Nephron (organoid): ENCODE results near the gene RHBDD2.
"Not testable (repeated sequence)": the region's sequence is repeated elsewhere in the genome, so short reads cannot be mapped to it uniquely, and the experiment has no call there.

Experiments used
- H3K27ac Mint-ChIP-seq, 3 experiments: 2 replicates each; pipeline ENCODE4 v1.8.0; 2020; ENCODE audit warnings: mixed read lengths in 3 of 3, mild to moderate bottlenecking in 2 of 3, moderate library complexity in 1 of 3
- H3K27me3 Mint-ChIP-seq: 2 replicates; pipeline ENCODE4 v1.8.0; 2021; ENCODE audit warnings: low read depth, mild to moderate bottlenecking, moderate library complexity, mixed read lengths
- H3K36me3 Mint-ChIP-seq: 2 replicates; pipeline ENCODE4 v1.8.0; 2020; ENCODE audit warnings: low read depth, mixed read lengths
- H3K4me1 Mint-ChIP-seq: 2 replicates; pipeline ENCODE4 v1.8.0; 2020; ENCODE audit warnings: mixed read lengths
- H3K4me3 Mint-ChIP-seq, 3 experiments: 2 replicates each; pipeline ENCODE4 v1.8.0; 2020; ENCODE audit warnings: mild to moderate bottlenecking in 3 of 3, mixed read lengths in 3 of 3, moderate library complexity in 2 of 3
- H3K9me3 Mint-ChIP-seq: 2 replicates; pipeline ENCODE4 v1.8.0; 2020; ENCODE audit warnings: mixed read lengths
- CTCF ChIP-seq, 3 experiments: fragments of 200-600 bp; sonication (generic); IDR thresholded peaks; one replicate each; pipeline ENCODE4 v1.5.0; 2021; ENCODE audit warnings: antibody characterized with exemption in 3 of 3; ENCODE audit not compliant: unreplicated experiment in 3 of 3

The RHBDD2 gene

GRCh38 chr7:75878769-75879611 lies at the start of gene RHBDD2:
RHBDD2 (plus strand) TSS chr7:75879034; CDS start chr7:75879083, 49 bp downstream.
- Mint-ChIP-seq H3K27me3 (no peaks in the 10 kb centered on the region), H3K36me3 (peaks cover 26% of the 10 kb centered on the region), H3K27ac (peak within 1 kb of the TSS; percentile 82 to 96 (median 90)), H3K4me3 (peak within 1 kb of the TSS; percentile 94 to 96 (median 94)), H3K9me3 (no peaks in the 10 kb centered on the region), H3K4me1 (peaks cover 30% of the 10 kb centered on the region)
- TF ChIP-seq CTCF (IDR thresholded peaks at IDR 0.05; ENCODE audit: unreplicated experiment in 3 of 3): peak in 1 of 3 experiments; percentile 19

GRCh38 chr7:75829656-75830055 lies 49.2 kb upstream of the RHBDD2 start:
- H3K36me3 Mint-ChIP-seq, H3K4me1 Mint-ChIP-seq, H3K27me3 Mint-ChIP-seq, H3K27ac Mint-ChIP-seq, H3K4me3 Mint-ChIP-seq, H3K9me3 Mint-ChIP-seq: not testable (repeated sequence)

- H3K4me1 Mint-ChIP-seq: no peaks in the 10 kb centered on the region
These were observed 47.9 kb upstream of the RHBDD2 start for GRCh38 chr7:75830978-75831377.

GRCh38 chr7:75833662-75834061 lies 45.2 kb upstream of the RHBDD2 start:
- H3K9me3 Mint-ChIP-seq, H3K27me3 Mint-ChIP-seq, H3K4me3 Mint-ChIP-seq, H3K27ac Mint-ChIP-seq, H3K4me1 Mint-ChIP-seq, H3K36me3 Mint-ChIP-seq: not testable (repeated sequence)

More at GRCh38 chr7:75830978-75831377, 47.9 kb upstream of the RHBDD2 start:
- Mint-ChIP-seq H3K27ac (no peak overlapping the region), H3K27me3 (no peaks in the 10 kb centered on the region), H3K4me3 (no peak overlapping the region), H3K36me3 (no peaks in the 10 kb centered on the region), H3K9me3 (no peaks in the 10 kb centered on the region)
- TF ChIP-seq CTCF (IDR thresholded peaks at IDR 0.05; ENCODE audit: unreplicated experiment in 3 of 3): no peak

- no peak for TF ChIP-seq CTCF (IDR thresholded peaks at IDR 0.05; ENCODE audit: unreplicated experiment in 3 of 3)
- Mint-ChIP-seq H3K27ac (no peak overlapping the region), H3K9me3 (no peaks in the 10 kb centered on the region), H3K36me3 (no peaks in the 10 kb centered on the region), H3K4me3 (no peak overlapping the region), H3K4me1 (no peaks in the 10 kb centered on the region), H3K27me3 (peaks cover 8% of the 10 kb centered on the region)
These were observed 43.0 kb upstream of the RHBDD2 start for GRCh38 chr7:75835688-75836285.

- no peak for TF ChIP-seq CTCF (IDR thresholded peaks at IDR 0.05; ENCODE audit: unreplicated experiment in 3 of 3)
- Mint-ChIP-seq H3K9me3 (no peaks in the 10 kb centered on the region), H3K4me1 (no peaks in the 10 kb centered on the region), H3K36me3 (no peaks in the 10 kb centered on the region), H3K27me3 (peaks cover 8% of the 10 kb centered on the region), H3K27ac (no peak overlapping the region), H3K4me3 (no peak overlapping the region)
These were observed 42.0 kb upstream of the RHBDD2 start for GRCh38 chr7:75836798-75837197.

- H3K9me3 Mint-ChIP-seq, H3K36me3 Mint-ChIP-seq, H3K27me3 Mint-ChIP-seq, H3K4me3 Mint-ChIP-seq, H3K27ac Mint-ChIP-seq: not testable (repeated sequence)
- peaks cover 12% of the 10 kb centered on the region for H3K4me1 Mint-ChIP-seq
These were observed 40.4 kb upstream of the RHBDD2 start for GRCh38 chr7:75838281-75838930.
